ENCODE data around the gene DERA.

- TF ChIP-seq POLR2A (IDR thresholded peaks at IDR 0.05) (no peak), CTCF (IDR thresholded peaks at IDR 0.05) (no peak)
These were observed 70.9 kb downstream of the DERA start for GRCh38 chr12:15982071-15982470.
